Large intestine (tissue), 3 donors: Measurements from ENCODE around the gene MAEA. TPM values are rescaled to one million over a fixed set of nuclear protein-coding genes. Genes with fewer than 3 reads are reported as not detected.

Experiments
- DNase-seq, 2 donors: peaks; one replicate each; pipeline versions ENCODE4 v3.0.0 to v3.0.0-alpha.2; 2013
- H3K27ac ChIP-seq: one replicate; pipeline ENCODE4 v1.5.1; 2013; ENCODE audit warnings: low read length
- H3K27me3 ChIP-seq: 2 replicates; pipeline ENCODE4 v1.6.1; 2013; ENCODE audit warnings: low read length; ENCODE audit not compliant: control insufficient read depth, insufficient read depth
- H3K36me3 ChIP-seq: 2 replicates; pipeline ENCODE4 v1.6.1; 2013; ENCODE audit warnings: low read length; ENCODE audit not compliant: control insufficient read depth, insufficient read depth
- H3K4me1 ChIP-seq: one replicate; pipeline ENCODE4 v1.6.1; 2013; ENCODE audit warnings: low read length; ENCODE audit not compliant: control insufficient read depth, insufficient read depth
- H3K4me3 ChIP-seq: one replicate; pipeline ENCODE4 v1.5.1; 2013; ENCODE audit warnings: low read length
- H3K9me3 ChIP-seq: one replicate; pipeline ENCODE4 v1.6.1; 2013; ENCODE audit warnings: mild to moderate bottlenecking, low read depth, low read length, moderate library complexity; ENCODE audit not compliant: control insufficient read depth
- WGBS: methylation state at CpG from one replicate; pipeline ENCODE4 v1.1.5; 2013; ENCODE audit warnings: low lambda C conversion rate; ENCODE audit not compliant: insufficient coverage; 5-methylcytosine and 5-hydroxymethylcytosine counted together
- polyA plus RNA-seq: library from polyadenylated mRNA; unstranded; fragments of 120-200 nt; gene quantifications from one replicate; pipeline ENCODE4 v1.2.1, GENCODE V29; 2013

Gene MAEA
- polyA plus RNA-seq, 1 donor = 51.2 TPM

- no peaks in the 10 kb centered on the region for H3K27me3 ChIP-seq
- WGBS = no CpG with 5 or more reads among the region's 7 CpGs
- H3K4me3 ChIP-seq = no peak overlapping the region
- peaks cover 72% of the 10 kb centered on the region for H3K36me3 ChIP-seq
- no peaks in the 10 kb centered on the region for H3K4me1 ChIP-seq
- peaks cover 29% of the 10 kb centered on the region for H3K9me3 ChIP-seq
- no peak for DNase-seq
- H3K27ac ChIP-seq = no peak overlapping the region
Measured at GRCh38 chr4:1336088-1336491, 46.4 kb downstream of the MAEA start.

- Histone ChIP-seq H3K4me1 (no peaks in the 10 kb centered on the region), H3K36me3 (peaks cover 72% of the 10 kb centered on the region), H3K4me3 (no peak overlapping the region), H3K27ac (no peak overlapping the region), H3K27me3 (no peaks in the 10 kb centered on the region), H3K9me3 (peaks cover 29% of the 10 kb centered on the region)
- no peak for DNase-seq
- 100% methylated on average over 1 of the region's 11 CpGs for WGBS
Measured at GRCh38 chr4:1337376-1337831, 47.7 kb downstream of the MAEA start.

- Histone ChIP-seq H3K27me3 (no peaks in the 10 kb centered on the region), H3K4me1 (no peaks in the 10 kb centered on the region), H3K27ac (no peak overlapping the region), H3K36me3 (peaks cover 67% of the 10 kb centered on the region), H3K9me3 (peaks cover 29% of the 10 kb centered on the region), H3K4me3 (no peak overlapping the region)
- no CpG with 5 or more reads among the region's 41 CpGs for WGBS
- no peak for DNase-seq
Measured at GRCh38 chr4:1337951-1338751, 48.5 kb downstream of the MAEA start.

- peaks cover 29% of the 10 kb centered on the region for H3K9me3 ChIP-seq
- H3K4me1 ChIP-seq = no peaks in the 10 kb centered on the region
- H3K36me3 ChIP-seq = peaks cover 64% of the 10 kb centered on the region
- no peak overlapping the region for H3K4me3 ChIP-seq
- WGBS = 97% methylated on average over 6 of the region's 38 CpGs
- DNase-seq = no peak
- H3K27ac ChIP-seq = no peak overlapping the region
- no peaks in the 10 kb centered on the region for H3K27me3 ChIP-seq
Measured at GRCh38 chr4:1338752-1339414, 49.2 kb downstream of the MAEA start.

GRCh38 chr4:1339489-1339888 is 49.8 kb downstream of the MAEA start:
- H3K4me1 ChIP-seq = no peaks in the 10 kb centered on the region
- H3K27me3 ChIP-seq = no peaks in the 10 kb centered on the region
- H3K36me3 ChIP-seq = peaks cover 60% of the 10 kb centered on the region
- peaks cover 29% of the 10 kb centered on the region for H3K9me3 ChIP-seq
- WGBS = no CpG with 5 or more reads among the region's 38 CpGs
- no peak overlapping the region for H3K27ac ChIP-seq
- DNase-seq = no peak
- H3K4me3 ChIP-seq = no peak overlapping the region

- Histone ChIP-seq H3K27ac (no peak overlapping the region), H3K4me3 (no peak overlapping the region), H3K27me3 (no peaks in the 10 kb centered on the region), H3K9me3 (peaks cover 29% of the 10 kb centered on the region), H3K4me1 (no peaks in the 10 kb centered on the region), H3K36me3 (peaks cover 53% of the 10 kb centered on the region)
- 100% methylated on average over 6 of the region's 29 CpGs for WGBS
- DNase-seq = no peak
Measured at GRCh38 chr4:1340181-1340747, 50.6 kb downstream of the MAEA start.

GRCh38 chr4:1340861-1341260 is 51.2 kb downstream of the MAEA start:
- peaks cover 53% of the 10 kb centered on the region for H3K36me3 ChIP-seq
- H3K27ac ChIP-seq = no peak overlapping the region
- H3K9me3 ChIP-seq = peaks cover 29% of the 10 kb centered on the region
- DNase-seq = no peak
- no peak overlapping the region for H3K4me3 ChIP-seq
- H3K4me1 ChIP-seq = no peaks in the 10 kb centered on the region
- WGBS = no CpG with 5 or more reads among the region's 20 CpGs
- no peaks in the 10 kb centered on the region for H3K27me3 ChIP-seq

DNA sequence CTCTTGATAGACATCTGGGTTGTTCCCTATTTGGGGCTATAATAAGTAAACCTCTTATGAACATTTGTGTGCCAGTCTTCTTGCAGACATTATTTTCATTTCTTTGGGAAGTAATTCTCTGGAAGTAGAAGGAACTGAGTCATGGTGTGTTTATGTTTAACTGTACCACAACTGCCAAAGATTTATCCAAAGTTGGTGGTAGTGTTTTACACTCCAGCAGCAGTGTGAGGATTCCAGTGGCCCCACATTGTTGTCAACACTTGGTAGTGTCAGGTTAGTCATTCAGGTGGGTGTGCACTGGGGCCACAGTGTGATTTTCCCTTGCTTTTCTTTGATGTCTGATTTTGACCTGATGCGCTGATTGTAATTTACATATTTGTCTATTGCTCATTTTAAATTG is 52.3 kb downstream of the MAEA start:
- DNase-seq = no peak
- Histone ChIP-seq H3K4me1 (no peaks in the 10 kb centered on the region), H3K27ac (no peak overlapping the region), H3K27me3 (no peaks in the 10 kb centered on the region), H3K36me3 (peaks cover 44% of the 10 kb centered on the region), H3K9me3 (peaks cover 29% of the 10 kb centered on the region), H3K4me3 (no peak overlapping the region)
- no CpG with 5 or more reads among the region's 1 CpG for WGBS

GRCh38 chr4:1344696-1345095 is 55.0 kb downstream of the MAEA start:
- Histone ChIP-seq H3K9me3 (peaks cover 10% of the 10 kb centered on the region), H3K27me3 (no peaks in the 10 kb centered on the region), H3K27ac (no peak overlapping the region), H3K4me1 (peaks cover 12% of the 10 kb centered on the region), H3K4me3 (no peak overlapping the region), H3K36me3 (peaks cover 23% of the 10 kb centered on the region)
- WGBS = 68% methylated on average over 3 of the region's 12 CpGs
- DNase-seq = no peak

DNA sequence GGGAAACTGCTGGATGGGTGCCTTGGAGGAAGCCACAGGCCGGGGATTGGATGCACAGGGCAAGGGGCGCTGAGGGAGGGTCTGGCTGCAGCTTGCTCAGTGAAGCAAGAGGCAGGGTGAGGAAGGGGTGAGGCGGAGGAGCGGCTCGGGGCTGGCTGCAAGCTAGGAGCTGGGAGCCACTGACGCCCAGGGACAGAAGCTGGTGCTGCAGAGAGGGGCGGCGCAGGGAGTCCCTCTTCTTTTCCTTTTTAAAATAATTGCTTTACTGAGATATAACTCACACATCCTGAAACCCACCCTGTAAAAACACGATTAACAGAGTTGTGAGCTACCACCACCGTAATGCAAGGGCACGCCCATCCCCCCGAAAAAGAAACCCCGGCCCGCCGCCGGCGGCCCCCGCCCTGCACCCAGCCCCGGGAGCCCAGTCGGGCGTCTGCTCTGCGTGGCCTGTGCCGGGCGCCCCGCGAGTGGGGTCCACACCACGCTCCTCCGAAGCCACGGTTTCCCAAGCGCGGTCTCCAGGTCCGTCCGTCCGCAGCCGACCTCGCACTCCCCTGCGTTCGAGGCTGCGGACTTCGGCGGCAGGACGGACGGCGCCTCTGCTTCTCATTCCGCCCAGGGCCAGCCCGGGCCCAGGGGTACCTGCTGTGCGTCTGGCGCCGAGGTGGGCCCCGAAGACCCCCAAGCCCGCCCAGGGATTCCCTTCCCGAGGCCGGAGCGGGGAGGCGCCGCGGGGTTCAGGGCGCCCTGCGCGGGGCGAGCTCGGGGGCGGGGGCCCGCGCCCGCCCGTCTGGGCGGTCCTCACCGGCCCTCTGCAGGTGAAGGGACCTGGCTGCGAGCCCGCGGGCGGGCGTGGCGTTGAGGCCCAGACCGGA is 56.5 kb downstream of the MAEA start:
- Histone ChIP-seq H3K9me3 (no peaks in the 10 kb centered on the region), H3K27me3 (no peaks in the 10 kb centered on the region), H3K36me3 (peaks cover 17% of the 10 kb centered on the region), H3K4me1 (peaks cover 12% of the 10 kb centered on the region), H3K4me3 (peak overlapping the region; percentile 89), H3K27ac (peak overlapping the region; percentile 95)
- peak; percentile 52 to 77 for DNase-seq
- no CpG with 5 or more reads among the region's 76 CpGs for WGBS
